ENCODE data around the gene NR2E1. TPM values are rescaled to one million over a fixed set of nuclear protein-coding genes. Genes with fewer than 3 reads are reported as not detected.
A peak's percentile ranks its signal among the peaks of the same experiment; 100 is the strongest.

Gene NR2E1
- total RNA-seq, 3 donors from 2014 or later (not counting 1 experiment from before 2014, with no cell fraction given): not detected

- TF ChIP-seq, protein P1, sequence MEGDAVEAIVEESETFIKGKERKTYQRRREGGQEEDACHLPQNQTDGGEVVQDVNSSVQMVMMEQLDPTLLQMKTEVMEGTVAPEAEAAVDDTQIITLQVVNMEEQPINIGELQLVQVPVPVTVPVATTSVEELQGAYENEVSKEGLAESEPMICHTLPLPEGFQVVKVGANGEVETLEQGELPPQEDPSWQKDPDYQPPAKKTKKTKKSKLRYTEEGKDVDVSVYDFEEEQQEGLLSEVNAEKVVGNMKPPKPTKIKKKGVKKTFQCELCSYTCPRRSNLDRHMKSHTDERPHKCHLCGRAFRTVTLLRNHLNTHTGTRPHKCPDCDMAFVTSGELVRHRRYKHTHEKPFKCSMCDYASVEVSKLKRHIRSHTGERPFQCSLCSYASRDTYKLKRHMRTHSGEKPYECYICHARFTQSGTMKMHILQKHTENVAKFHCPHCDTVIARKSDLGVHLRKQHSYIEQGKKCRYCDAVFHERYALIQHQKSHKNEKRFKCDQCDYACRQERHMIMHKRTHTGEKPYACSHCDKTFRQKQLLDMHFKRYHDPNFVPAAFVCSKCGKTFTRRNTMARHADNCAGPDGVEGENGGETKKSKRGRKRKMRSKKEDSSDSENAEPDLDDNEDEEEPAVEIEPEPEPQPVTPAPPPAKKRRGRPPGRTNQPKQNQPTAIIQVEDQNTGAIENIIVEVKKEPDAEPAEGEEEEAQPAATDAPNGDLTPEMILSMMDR (IDR thresholded peaks at IDR 0.05): no peak
- H3K4me3 ChIP-seq (ENCODE audit: low read length): no peak overlapping the region
- Mint-ChIP-seq H3K27ac (no peak overlapping the region), H3K36me3 (no peaks in the 10 kb centered on the region), H3K4me1 (peaks cover 0 to 4% of the 10 kb centered on the region in 2 donors), H3K9me3 (no peaks in the 10 kb centered on the region), H3K4me3 (no peak overlapping the region), H3K27me3 (ENCODE audit: low read depth in 2 of 2) (peaks cover 62 to 91% of the 10 kb centered on the region in 2 donors)
- peaks cover 38% of the 10 kb centered on the region for H3K27me3 ChIP-seq (ENCODE audit: control insufficient read depth, insufficient read depth, low read length)
- DNase-seq (no peak), ATAC-seq (no peak)
- no CpG with 5 or more reads among the region's 1 CpG for WGBS (ENCODE audit: insufficient coverage)
- no peaks in the 10 kb centered on the region for H3K4me1 ChIP-seq (ENCODE audit: control insufficient read depth, insufficient read depth, low read length)
- no peaks in the 10 kb centered on the region for H3K36me3 ChIP-seq (ENCODE audit: control insufficient read depth, insufficient read depth, low read length)
- intact Hi-C loops (cut with micrococcal nuclease): no loop called here
- H3K27ac ChIP-seq (ENCODE audit: low read length): no peak overlapping the region
- H3K9me3 ChIP-seq (ENCODE audit: control insufficient read depth, insufficient read depth, low read length): no peaks in the 10 kb centered on the region
Observed at GRCh38 chr6:108127056-108127455, 38.8 kb upstream of the NR2E1 start.

GRCh38 chr6:108127826-108128225 lies 38.0 kb upstream of the NR2E1 start:
- H3K36me3 Mint-ChIP-seq: no peaks in the 10 kb centered on the region
- no peak for ATAC-seq
- H3K27me3 ChIP-seq (ENCODE audit: control insufficient read depth, insufficient read depth, low read length): peaks cover 39% of the 10 kb centered on the region
- no peak overlapping the region for H3K27ac Mint-ChIP-seq
- intact Hi-C loops (cut with micrococcal nuclease): no loop called here
- WGBS (ENCODE audit: insufficient coverage): 80% methylated on average over 2 of the region's 2 CpGs
- H3K4me3 ChIP-seq (ENCODE audit: low read length): no peak overlapping the region
- peaks cover 0 to 4% of the 10 kb centered on the region in 2 donors for H3K4me1 Mint-ChIP-seq
- no peaks in the 10 kb centered on the region for H3K36me3 ChIP-seq (ENCODE audit: control insufficient read depth, insufficient read depth, low read length)
- DNase-seq: no peak
- H3K27me3 Mint-ChIP-seq (ENCODE audit: low read depth in 2 of 2): peaks cover 64 to 93% of the 10 kb centered on the region in 2 donors
- H3K4me3 Mint-ChIP-seq: no peak overlapping the region
- TF ChIP-seq, protein P1 (IDR thresholded peaks at IDR 0.05): no peak
- H3K9me3 ChIP-seq (ENCODE audit: control insufficient read depth, insufficient read depth, low read length): no peaks in the 10 kb centered on the region
- no peak overlapping the region for H3K27ac ChIP-seq (ENCODE audit: low read length)
- no peaks in the 10 kb centered on the region for H3K9me3 Mint-ChIP-seq
- no peaks in the 10 kb centered on the region for H3K4me1 ChIP-seq (ENCODE audit: control insufficient read depth, insufficient read depth, low read length)

GRCh38 chr6:108130262-108130661 lies 35.6 kb upstream of the NR2E1 start:
- Histone ChIP-seq H3K4me3 (ENCODE audit: low read length) (no peak overlapping the region), H3K4me1 (ENCODE audit: control insufficient read depth, insufficient read depth, low read length) (peaks cover 9% of the 10 kb centered on the region), H3K9me3 (ENCODE audit: control insufficient read depth, insufficient read depth, low read length) (no peaks in the 10 kb centered on the region), H3K36me3 (ENCODE audit: control insufficient read depth, insufficient read depth, low read length) (no peaks in the 10 kb centered on the region), H3K27me3 (ENCODE audit: control insufficient read depth, insufficient read depth, low read length) (peaks cover 42% of the 10 kb centered on the region), H3K27ac (ENCODE audit: low read length) (no peak overlapping the region)
- no peak for ATAC-seq
- intact Hi-C loops (cut with micrococcal nuclease): no loop called here
- Mint-ChIP-seq H3K4me1 (peaks cover 9 to 10% of the 10 kb centered on the region in 2 donors), H3K36me3 (no peaks in the 10 kb centered on the region), H3K27me3 (ENCODE audit: low read depth in 2 of 2) (peaks cover 60 to 92% of the 10 kb centered on the region in 2 donors), H3K27ac (no peak overlapping the region), H3K9me3 (no peaks in the 10 kb centered on the region), H3K4me3 (no peak overlapping the region)
- TF ChIP-seq, protein P1 (IDR thresholded peaks at IDR 0.05): no peak
- no peak for DNase-seq

GRCh38 chr6:108132863-108133262 lies 33.0 kb upstream of the NR2E1 start:
- TF ChIP-seq, protein P1 (IDR thresholded peaks at IDR 0.05): no peak
- H3K27ac Mint-ChIP-seq: no peak overlapping the region
- DNase-seq (no peak), ATAC-seq (no peak)
- H3K9me3 ChIP-seq (ENCODE audit: control insufficient read depth, insufficient read depth, low read length): no peaks in the 10 kb centered on the region
- H3K4me1 ChIP-seq (ENCODE audit: control insufficient read depth, insufficient read depth, low read length): peaks cover 9% of the 10 kb centered on the region
- H3K4me3 ChIP-seq (ENCODE audit: low read length): no peak overlapping the region
- H3K9me3 Mint-ChIP-seq: no peaks in the 10 kb centered on the region
- H3K27ac ChIP-seq (ENCODE audit: low read length): no peak overlapping the region
- peaks cover 38% of the 10 kb centered on the region for H3K27me3 ChIP-seq (ENCODE audit: control insufficient read depth, insufficient read depth, low read length)
- no peaks in the 10 kb centered on the region for H3K36me3 ChIP-seq (ENCODE audit: control insufficient read depth, insufficient read depth, low read length)
- intact Hi-C loops (cut with micrococcal nuclease): no loop called here
- WGBS (ENCODE audit: insufficient coverage): 29% methylated on average over 4 of the region's 4 CpGs
- no peaks in the 10 kb centered on the region for H3K36me3 Mint-ChIP-seq
- peak overlapping the region; percentile 89 for H3K4me3 Mint-ChIP-seq
- H3K27me3 Mint-ChIP-seq (ENCODE audit: low read depth in 2 of 2): peaks cover 60 to 90% of the 10 kb centered on the region in 2 donors
- H3K4me1 Mint-ChIP-seq: peaks cover 9 to 10% of the 10 kb centered on the region in 2 donors

Measured in natural killer cell (primary cell).